HG02763 (cell line): ENCODE measurements around the gene SLC7A6.
A peak's percentile ranks its signal among the peaks of the same experiment; 100 is the strongest.

Experiments used
- ATAC-seq: cut with Tn5 transposase; IDR thresholded peaks from one replicate; pipeline ENCODE4 v1.9.1; 2021; ENCODE audit warnings: mild to moderate bottlenecking, moderate library complexity; ENCODE audit not compliant: unreplicated experiment

Gene SLC7A6

GRCh38 chr16:68253721-68254120 lies 10.6 kb upstream of the SLC7A6 start:
- no peak for ATAC-seq

DNA sequence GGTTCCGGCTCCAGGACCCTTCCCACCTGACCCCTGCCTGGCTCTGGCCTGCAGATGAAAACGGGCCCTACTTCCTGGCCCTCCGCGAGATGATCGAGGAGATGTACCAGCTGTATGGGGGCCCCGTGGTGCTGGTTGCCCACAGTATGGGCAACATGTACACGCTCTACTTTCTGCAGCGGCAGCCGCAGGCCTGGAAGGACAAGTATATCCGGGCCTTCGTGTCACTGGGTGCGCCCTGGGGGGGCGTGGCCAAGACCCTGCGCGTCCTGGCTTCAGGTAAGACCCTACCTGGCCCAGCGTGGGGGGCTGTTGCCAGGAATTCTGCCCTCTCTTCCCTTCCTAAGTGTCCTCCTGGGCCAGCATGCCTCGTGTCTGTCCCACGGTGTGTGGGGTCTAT lies 8.6 kb upstream of the SLC7A6 start:
- ATAC-seq, result no peak

GRCh38 chr16:68257251-68257905 lies 6.9 kb upstream of the SLC7A6 start:
- peak; percentile 43 for ATAC-seq

GRCh38 chr16:68257906-68258800 lies 6.2 kb upstream of the SLC7A6 start:
- ATAC-seq, result peak; percentile 2

DNA sequence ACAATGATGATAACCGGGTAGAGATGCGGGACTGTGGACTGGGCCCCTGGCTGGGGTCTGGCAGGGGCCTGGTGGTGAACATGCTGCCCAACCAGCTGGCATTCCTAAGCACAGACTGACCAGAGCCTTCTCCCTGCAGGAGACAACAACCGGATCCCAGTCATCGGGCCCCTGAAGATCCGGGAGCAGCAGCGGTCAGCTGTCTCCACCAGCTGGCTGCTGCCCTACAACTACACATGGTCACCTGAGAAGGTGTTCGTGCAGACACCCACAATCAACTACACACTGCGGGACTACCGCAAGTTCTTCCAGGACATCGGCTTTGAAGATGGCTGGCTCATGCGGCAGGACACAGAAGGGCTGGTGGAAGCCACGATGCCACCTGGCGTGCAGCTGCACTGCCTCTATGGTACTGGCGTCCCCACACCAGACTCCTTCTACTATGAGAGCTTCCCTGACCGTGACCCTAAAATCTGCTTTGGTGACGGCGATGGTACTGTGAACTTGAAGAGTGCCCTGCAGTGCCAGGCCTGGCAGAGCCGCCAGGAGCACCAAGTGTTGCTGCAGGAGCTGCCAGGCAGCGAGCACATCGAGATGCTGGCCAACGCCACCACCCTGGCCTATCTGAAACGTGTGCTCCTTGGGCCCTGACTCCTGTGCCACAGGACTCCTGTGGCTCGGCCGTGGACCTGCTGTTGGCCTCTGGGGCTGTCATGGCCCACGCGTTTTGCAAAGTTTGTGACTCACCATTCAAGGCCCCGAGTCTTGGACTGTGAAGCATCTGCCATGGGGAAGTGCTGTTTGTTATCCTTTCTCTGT lies 5.1 kb upstream of the SLC7A6 start:
- no peak for ATAC-seq

DNA sequence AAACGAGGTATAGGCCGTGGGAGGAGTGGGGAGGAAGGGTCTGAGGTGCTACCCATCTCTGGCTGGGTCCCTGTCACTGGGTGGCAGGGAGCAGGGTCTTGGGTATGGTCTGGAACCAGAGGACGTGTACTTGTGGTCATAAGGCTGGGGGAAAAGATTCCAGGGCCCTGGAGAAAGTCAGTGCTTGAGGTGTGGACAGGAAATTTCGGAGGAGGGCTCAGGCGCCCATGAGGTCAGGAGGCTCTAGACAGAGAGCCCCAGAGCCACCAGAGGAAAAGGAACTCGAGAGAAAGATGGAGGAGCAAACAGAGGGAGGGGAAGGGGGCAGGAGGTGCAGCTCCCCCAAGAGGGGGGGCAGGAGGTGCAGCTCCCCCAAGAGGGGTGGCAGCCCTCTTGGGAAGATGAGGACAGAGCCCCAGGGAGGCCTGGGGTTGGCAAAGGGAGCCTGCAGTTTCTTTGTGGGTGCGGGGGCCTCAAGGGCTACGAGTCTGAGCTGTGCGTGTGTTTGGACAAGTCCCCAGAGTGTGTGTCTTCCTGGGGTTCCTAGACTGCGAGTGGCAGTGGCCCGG lies 683 bp upstream of the SLC7A6 start:
- peak; percentile 1 for ATAC-seq

GRCh38 chr16:68265078-68265920 lies 973 bp downstream of the SLC7A6 start:
- ATAC-seq, result no peak

DNA sequence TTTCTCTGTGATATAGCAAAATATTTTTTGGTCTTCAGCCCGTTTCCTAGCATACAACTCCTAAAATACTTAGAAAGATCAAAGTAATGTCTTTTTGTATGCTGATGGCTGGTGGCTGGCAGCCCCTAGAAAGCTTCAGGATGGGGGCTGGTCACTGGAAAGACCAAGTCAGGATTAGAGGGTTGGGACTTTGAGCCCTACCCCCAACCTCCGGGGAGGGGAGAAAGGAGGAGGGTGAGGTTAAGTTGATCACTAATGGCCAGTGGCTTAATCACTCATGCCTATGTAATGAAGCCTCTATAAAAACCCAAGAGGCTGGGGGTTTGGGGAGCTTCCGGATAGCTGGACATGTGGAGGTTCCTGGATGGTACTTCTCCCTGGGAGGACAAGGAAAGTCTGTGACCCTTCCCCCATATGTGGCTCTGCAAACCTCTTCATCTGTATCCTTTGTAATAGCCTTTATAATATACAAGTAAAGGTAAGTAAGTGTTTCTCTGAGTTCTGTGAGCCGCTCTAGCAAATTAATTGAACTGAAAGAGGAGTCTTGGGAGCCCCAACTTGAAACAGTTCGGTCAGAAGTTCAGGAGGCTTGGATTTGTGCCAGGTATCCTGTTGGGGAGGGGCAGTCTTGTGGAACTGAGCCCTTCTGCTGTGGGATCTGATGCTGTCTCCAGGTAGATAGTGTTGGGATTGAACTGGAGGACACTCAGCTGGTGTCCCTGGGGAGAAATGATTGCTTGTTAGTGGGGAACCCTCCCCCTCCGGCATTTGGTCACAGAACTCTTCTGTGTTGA lies 3.5 kb downstream of the SLC7A6 start:
- ATAC-seq, result no peak

DNA sequence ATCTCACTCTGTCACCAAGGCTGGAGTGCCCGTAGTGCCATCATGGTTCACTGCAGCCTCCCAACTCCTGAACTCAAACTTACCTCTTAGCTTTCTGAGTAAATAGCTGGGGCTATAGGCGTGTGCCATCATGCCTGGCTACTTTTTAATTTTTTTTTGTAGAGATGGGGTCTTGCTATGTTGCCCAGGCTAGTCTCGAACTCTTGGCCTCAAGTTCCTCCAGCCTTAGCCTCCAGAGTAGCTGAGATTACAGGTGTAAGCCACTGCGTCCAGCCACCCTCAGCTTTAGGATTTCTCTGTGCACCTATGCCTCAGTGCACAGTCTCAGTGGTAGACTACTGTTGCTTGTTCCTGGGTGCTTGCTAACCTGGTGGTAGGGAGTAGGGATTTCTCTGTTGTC lies 5.5 kb downstream of the SLC7A6 start:
- ATAC-seq, result no peak

DNA sequence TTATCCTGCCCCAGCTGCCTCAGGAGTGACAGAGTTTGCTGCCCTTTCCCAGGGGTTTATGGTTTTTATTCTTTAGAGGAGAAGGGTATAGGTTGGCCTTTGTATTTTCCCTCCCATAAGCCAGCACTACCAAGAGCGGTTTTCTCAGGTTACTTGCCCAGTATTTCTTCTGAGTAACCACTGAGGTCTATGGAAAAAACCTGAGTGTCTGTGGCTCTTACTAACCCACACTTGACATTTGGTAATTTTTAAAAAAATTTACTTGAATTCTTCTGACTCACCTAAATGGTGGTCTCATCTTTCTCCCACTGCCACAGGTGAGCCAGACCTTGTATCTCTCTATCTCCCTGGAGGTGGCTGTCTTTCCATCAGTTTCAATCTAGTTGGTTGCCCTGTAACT lies 6.0 kb downstream of the SLC7A6 start:
- no peak for ATAC-seq

DNA sequence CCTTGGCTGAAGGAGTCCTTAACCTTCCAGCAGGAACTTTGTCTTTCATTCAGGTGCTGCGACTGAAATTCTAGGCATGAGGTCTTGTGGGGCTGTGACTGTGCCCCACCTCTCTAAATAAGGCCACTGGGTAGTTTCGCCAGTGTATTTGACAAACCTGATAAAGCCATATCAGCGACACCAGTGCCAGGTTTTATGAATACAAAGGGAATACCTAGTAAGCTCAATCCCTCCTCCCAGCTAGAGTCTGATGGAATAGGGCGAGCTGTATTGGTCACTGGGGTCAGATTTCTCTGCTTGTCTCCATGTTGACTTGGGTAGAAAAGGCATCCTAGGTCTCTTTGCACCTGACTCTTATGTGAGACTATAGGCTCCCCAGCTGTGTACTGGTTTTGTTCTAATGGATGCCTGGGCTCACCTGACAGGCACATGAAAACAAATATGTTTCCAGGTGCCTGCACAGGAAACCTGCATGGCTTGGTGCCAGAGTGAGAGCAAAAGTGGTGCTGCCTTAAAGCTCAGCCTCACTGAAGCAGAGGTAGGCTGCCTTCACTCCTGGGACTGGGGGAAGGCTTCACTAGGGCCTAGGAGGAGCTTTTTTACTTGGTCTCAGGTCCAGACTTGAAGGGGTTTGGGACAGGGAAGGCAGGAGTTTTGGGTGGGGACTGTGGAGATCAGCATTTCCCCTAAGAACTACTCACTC lies 8.3 kb downstream of the SLC7A6 start:
- no peak for ATAC-seq

DNA sequence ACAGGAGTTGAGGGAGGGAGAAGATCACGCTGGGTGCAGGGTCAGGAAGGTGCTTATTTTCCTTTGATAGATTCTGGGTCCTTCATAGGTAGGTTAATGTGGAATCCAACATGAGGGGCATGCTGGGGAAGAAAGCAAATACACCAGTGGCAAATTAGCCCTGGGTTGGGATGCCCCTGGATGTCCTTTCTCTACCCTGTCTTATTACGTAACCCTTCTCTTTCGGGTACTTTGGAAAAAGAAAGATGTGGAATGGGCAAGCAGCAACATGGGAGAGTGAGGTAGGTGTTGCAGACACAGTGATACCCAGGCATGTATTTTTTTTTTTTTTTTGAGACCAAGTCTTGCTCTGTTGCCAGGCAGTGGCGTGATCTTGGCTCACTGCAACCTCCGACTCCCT lies 9.1 kb downstream of the SLC7A6 start:
- ATAC-seq, result no peak

DNA sequence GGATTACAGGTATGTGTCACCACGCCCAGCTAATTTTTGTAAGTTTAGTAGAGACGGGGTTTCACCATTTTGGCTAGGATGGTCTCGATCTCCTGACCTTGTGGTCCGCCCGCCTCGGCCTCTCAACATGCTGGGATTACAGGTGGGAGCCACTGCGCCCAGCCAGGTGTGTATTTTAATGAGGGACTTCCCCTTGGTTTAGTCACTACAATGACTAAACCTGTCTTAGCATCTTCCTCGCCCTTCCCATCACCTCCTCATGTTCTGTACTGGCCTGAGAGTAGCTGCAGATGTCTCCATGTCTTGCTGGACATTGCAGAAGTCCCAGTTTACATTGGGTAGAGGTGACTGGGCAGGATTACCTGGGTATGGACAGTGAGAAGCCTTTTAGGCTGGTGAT lies 9.6 kb downstream of the SLC7A6 start:
- no peak for ATAC-seq

GRCh38 chr16:68274441-68274840 lies 10.1 kb downstream of the SLC7A6 start:
- ATAC-seq, result no peak

DNA sequence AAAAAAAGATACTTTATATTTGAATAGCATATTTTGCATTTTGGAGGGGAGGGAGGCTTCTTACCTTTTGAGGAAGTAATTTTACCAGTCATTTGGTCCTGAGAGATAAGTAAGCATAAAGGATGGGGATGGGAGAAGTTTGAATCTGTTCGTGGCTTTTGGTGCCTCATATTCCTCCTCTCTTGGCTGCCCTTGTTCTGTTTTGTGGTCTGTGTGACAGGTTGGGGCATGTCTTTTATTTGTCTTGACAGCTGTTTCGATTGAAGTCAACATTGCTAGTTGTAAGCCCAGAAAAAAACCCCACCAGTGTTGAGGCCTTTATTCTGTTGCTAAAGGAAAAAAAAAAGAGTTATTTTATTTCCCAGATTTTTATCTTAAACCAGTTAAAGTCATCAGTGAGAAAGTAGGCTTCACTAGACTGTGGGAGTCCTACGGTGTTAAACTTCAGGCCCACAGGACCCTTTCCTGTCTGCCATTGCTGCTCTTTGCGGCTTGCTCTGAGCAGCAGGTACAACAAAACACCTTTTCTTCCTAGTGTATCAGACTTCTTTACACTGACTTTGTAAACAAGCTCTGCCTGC lies 11.4 kb downstream of the SLC7A6 start:
- peak; percentile 58 for ATAC-seq

- no peak for ATAC-seq
Observed at GRCh38 chr16:68276223-68276622, 11.9 kb downstream of the SLC7A6 start.

- ATAC-seq, result no peak
Observed at GRCh38 chr16:68279726-68280558, 15.6 kb downstream of the SLC7A6 start.
